NCI-H1694 (cell line): ENCODE results near the gene TSC1.

Experiments
- DNase-seq: peaks from one replicate; lab custom pipeline; 2025; lab: John Stamatoyannopoulos, UW

Gene TSC1

GRCh38 chr9:132935026-132935425, 9.4 kb downstream of the TSC1 start:
- DNase-seq, result peak; percentile 10

DNA sequence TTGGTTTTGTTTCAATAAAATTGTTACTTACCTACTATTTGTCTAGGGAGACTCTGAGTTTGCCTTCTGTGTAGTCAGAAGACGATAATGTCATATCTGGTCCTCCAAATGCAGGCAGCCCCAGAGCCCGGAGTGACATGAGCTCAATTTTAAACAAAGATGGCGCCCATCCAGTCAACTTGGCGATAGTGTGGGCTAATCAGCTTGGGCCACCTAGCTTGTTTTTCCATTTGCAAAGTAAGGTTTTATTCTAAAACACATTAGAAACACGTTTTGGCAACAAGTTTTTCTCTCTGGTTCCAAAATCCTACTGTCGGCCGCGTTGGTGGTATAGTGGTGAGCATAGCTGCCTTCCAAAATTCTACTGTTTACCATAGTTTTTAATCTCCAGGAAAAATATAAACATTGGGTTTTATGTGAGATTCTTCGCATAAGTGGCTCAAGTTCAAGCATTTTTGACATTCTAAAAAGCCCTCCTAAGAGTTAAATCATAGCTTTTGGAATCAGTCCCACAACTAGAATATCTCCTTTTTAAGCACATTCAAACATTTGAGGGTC, 13.2 kb downstream of the TSC1 start:
- DNase-seq, result no peak

- DNase-seq, result no peak
These were observed 16.7 kb downstream of the TSC1 start for GRCh38 chr9:132927704-132928103.

DNA sequence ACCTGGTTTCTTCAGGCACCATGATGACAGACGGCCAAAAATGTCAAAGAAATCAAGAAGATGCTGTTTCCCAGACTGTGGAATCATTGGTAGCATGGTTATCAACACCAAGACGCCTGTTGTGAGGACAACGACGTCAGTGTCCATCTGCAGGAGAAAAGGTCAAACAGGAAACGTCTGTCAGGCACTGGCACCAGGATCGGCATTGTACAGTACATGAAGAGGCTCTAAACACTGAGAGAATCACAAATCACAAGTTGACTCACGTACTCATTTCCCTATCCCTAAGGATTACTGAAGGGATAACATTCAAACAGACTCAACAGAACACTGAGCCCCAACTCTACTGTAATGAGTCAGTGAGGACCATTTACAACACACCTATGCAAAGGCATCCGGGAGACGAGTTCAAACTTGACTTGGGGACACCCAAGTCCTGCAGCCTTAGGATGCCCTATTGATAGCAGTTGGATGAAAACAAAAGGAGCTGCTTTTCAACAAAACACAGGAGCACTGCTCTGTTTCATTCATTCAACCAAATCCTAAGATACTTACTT, 21.0 kb downstream of the TSC1 start:
- DNase-seq, result no peak

- DNase-seq, result no peak
These were observed 24.7 kb downstream of the TSC1 start for GRCh38 chr9:132919614-132920268.

- DNase-seq, result no peak
These were observed 29.5 kb downstream of the TSC1 start for GRCh38 chr9:132914924-132915323.

DNA sequence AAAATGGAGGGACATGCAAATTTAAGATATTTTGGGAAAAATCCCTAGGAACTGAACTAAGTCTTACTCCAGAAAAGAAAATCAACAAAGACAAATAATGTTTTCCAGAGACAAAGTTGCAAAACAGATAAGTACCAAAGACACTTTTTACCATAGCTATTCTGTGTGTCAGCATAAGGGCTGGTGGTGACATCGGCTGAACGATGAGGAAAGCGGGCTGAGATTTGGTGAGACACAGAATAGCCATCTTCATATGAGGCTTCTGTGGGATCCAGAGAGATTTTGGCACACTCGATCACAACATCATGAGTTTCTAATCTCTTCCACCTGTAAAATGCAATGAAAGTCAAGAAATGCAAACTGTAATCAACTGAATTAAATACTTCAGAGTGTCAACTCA, 32.3 kb downstream of the TSC1 start:
- DNase-seq, result no peak

DNA sequence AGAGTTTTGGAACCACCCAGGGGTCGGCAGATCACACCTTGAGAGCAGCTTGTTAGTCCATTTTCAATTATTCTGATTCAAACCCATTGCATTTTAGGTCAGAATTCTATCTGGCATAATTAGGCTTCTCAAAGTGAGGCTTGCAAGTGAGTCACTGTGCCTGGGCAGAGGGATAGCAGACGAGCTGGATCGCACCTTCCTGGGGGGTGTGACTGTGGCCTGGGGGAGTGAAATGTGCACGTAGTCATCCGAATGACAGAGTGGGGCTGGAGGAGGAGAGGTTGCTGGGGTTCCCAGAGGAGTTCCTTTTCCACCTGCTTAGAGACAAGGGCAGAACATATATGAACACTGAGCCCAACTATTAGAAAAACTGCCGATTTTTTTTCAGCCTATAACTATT, 34.0 kb downstream of the TSC1 start:
- DNase-seq, result no peak

DNA sequence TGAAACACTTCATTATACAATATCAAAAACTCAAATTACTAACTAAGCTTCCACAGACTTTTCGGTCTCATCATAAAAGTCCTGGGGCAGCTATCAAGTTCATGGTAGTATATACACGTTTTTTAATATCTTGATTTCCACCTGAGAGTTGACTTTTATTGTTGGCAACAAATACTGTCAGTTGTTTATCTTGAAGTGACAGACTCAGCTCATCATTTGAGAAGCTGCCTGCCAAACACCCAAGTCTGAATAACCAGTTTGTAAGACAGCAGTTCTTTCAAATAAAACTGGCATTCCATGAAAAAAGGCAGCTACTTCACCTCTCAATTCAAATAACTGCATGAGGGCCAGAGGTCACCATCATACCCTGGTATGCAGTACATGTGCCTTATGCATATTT, 35.1 kb downstream of the TSC1 start:
- no peak for DNase-seq

GRCh38 chr9:132908635-132909034, 35.8 kb downstream of the TSC1 start:
- no peak for DNase-seq

- DNase-seq, result no peak
These were observed 38.7 kb downstream of the TSC1 start for GRCh38 chr9:132905726-132906125.

GRCh38 chr9:132903574-132904492, 40.6 kb downstream of the TSC1 start:
- DNase-seq, result no peak

DNA sequence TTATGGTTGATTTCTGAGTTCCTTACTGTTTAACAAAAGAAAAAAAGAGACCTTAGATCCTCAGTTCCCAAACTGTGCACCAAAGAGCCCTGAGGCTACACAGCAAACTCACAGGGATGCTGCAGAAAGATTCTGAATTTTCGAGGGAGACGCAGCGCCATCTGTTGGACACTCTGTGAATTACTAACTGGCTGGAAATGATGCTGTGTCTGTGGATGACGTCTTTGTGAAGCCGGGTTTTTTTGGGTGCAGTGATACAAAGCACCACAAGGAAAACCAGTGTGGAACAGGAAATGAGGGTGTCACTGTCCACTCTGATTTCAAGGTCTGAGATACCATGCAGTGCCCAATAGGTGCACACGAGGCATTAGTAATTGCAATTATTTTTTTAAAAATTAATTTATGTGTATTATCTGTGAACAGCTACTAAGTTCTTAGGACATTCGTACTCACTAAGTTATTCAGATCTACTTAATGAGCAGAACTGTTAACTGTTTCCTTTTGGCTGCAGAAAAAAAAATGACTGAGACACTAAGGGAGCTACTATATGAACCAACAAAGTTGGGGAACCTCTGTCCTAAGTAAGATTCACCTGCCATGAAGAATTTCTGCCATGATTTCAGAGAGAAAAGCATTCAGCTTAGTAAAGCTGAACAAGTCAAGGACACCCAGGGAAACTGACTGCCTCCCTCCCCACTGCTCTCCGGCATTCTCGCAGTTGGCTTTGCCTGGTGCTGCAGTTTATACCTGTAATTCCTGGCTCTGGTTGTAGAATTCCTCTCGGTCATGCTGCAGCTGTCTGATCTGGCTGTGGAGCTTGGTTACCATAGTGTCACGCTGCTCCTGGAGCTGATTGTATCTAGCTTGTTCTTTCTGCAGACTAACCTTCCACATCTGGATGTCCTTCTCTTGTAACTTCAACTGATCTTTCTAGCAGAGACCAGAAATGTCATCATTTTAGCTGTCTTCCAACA, 42.3 kb downstream of the TSC1 start:
- DNase-seq, result peak; percentile 86

DNA sequence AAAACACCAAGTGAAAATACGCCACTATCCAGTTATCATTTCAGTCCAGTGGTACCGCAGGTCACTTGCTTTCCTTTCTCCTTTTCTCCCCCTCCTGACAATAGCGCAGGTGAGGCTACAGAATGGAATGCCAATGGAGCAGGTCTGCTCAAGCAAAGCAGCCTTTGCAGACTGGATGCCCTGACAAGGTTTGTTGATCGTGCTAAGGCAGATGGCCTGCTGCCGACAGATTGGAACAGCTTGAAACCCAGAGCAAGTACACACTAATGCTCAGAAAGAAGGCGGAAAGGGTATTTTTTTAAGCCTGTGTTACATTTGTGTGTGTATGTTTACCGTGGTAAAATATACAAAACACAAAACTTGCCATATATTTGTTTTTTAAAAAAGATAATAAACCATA, 46.4 kb downstream of the TSC1 start:
- peak; percentile 69 for DNase-seq

GRCh38 chr9:132896906-132897305, 47.5 kb downstream of the TSC1 start:
- no peak for DNase-seq

DNA sequence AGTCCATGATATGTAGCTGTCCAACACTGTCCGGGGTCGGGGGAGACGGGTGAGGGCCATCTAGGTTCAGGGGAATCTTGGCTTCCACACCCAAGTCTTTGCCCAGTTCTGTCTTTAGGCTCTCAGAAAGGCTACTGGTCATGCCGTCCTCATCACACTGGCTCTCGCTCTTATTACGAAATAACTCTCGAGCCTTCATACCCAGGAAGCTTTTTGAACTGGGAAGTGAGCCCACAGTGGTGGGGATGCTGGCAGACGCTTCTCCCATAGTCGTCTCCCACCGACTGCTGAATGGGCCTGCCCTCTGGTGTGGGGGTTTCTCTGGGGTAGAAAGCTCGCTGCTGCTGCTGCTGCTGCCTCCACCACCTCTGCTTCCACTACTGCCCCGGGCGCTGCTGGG, 48.2 kb downstream of the TSC1 start:
- no peak for DNase-seq

GRCh38 chr9:132894862-132895835, 49.3 kb downstream of the TSC1 start:
- DNase-seq, result no peak

DNA sequence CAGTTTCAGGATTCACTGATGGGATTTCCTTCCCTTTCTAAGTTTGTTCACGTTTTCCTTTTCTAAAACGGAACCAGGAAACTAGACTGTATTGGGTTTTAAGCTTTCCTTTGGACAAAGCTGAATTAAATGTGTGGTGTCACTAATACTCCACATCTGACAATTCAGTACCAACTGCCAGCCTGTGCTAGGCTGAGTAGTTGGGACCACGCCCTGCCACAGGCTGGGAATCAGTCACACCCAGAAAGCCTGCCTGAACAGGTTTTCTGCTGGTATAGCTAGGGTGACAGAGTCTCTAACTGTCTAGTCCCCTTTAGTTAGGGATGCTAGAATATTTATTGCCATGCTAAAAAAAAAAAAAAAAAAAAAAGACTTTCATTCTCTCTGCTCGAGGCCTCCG, 50.1 kb downstream of the TSC1 start:
- peak; percentile 78 for DNase-seq

GRCh38 chr9:132892400-132892799, 52.0 kb downstream of the TSC1 start:
- DNase-seq, result no peak

- no peak for DNase-seq
These were observed 56.3 kb downstream of the TSC1 start for GRCh38 chr9:132888151-132888550.
